GM21367 (cell line): ENCODE data around the gene NKIRAS1.
"Not testable (repeated sequence)": the region's sequence is repeated elsewhere in the genome, so short reads cannot be mapped to it uniquely, and the experiment has no call there.

ENCODE experiments used
- ATAC-seq: cut with Tn5 transposase; IDR thresholded peaks from one replicate; pipeline ENCODE4 v1.9.1; 2021; ENCODE audit not compliant: unreplicated experiment

Gene NKIRAS1

DNA sequence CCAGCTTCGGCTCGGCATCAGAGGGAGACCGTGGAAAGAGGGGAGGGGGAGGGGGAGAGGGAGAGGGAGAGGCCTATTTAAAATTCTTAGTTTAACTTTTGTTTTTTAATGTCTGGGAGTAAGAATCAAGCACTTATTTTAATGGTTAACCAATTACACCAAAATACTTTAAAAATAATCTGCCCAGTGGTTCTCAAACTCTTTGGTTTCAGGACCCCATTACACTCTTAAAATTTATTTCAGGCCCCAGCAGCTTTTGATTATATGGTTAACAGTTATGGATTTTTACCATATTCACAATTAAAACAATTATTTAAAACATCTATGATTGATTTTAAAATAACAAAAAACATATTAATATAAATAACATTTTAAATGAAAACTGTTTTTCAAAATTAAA lies 44.5 kb downstream of the NKIRAS1 start:
- ATAC-seq = no peak

DNA sequence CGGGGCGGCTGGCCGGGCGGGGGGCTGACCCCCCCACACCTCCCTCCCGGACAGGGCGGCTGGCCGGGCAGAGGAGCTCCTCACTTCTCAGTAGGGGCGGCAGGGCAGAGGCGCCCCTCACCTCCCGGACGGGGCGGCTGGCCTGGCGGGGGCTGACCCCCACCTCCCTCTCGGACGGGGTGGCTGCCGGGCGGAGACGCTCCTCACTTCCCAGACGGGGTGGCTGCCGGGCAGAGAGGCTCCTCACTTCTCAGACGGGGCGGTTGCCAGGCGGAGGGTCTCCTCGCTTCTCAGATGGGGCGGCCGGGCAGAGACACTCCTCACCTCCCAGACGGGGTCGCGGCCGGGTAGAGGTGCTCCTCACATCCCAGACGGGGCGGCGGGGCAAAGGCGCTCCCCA lies 45.4 kb downstream of the NKIRAS1 start:
- not testable (repeated sequence) for ATAC-seq

GRCh38 chr3:23870663-23871043 lies 46.1 kb downstream of the NKIRAS1 start:
- ATAC-seq = not testable (repeated sequence)

GRCh38 chr3:23869977-23870662 lies 46.7 kb downstream of the NKIRAS1 start:
- ATAC-seq = no peak

GRCh38 chr3:23867838-23868237 lies 49.0 kb downstream of the NKIRAS1 start:
- no peak for ATAC-seq

GRCh38 chr3:23867400-23867799 lies 49.4 kb downstream of the NKIRAS1 start:
- no peak for ATAC-seq

- ATAC-seq = peak; percentile 73
Measured at GRCh38 chr3:23865595-23866396, 51.0 kb downstream of the NKIRAS1 start.

DNA sequence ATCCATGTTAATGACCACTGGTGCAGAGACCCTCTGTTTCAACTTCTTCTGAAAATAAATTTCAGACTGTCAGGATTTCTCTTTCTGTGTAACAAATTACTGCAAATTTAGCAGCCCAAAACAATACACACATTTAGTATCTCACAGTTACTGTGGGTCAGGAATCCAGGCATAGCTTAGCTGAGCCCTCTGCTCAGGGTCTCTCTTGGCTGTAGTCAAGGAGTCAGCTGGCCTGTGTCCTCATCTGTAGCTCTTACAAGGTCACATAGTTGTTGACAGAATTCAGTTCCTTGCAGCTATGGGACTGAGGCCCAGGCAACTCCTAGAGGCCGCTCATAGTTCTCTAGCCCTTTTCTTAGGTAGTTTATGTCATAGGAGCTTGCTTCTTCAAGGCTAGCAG lies 51.9 kb downstream of the NKIRAS1 start:
- no peak for ATAC-seq

GRCh38 chr3:23863060-23863459 lies 53.7 kb downstream of the NKIRAS1 start:
- ATAC-seq = no peak

DNA sequence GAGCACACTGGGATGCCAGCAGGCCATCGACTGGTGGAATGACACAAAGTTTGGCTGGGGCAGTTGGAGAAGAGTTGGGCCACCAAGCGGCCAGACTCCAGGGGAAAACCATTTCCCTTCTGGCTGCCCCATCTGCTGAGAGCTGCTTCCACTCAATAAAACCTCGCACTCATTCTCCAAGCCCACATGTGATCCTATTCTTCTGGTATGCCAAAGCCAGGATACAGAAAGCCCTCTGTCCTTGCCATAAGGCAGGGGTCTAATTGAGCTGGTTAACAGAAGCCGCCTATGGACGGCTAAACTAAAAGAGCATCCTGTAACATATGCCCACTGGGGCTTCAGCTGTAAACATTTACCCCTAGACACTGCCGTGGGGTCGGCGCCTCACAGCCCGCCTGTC lies 55.1 kb downstream of the NKIRAS1 start:
- ATAC-seq = no peak

- ATAC-seq = no peak
Measured at GRCh38 chr3:23859839-23860382, 56.9 kb downstream of the NKIRAS1 start.

GRCh38 chr3:23859012-23859743 lies 57.6 kb downstream of the NKIRAS1 start:
- no peak for ATAC-seq

DNA sequence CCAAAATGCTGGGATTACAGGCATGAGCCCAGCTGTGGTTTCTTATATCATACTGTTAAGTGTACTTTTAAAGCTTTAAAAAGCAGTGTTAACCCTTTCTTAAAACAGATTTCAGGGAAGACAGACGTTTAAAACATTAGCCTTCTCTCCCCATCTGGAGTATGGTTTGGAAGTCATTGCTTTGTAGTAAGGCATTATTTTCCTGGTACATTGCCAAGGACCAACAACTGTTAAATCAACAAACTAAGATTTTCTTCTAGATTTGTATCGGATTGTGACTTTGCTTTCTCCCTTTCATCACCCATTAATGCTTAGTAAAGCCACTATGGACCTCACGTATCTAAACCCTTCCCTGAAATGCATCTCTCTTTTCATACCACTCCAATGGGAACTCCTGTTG lies 60.5 kb downstream of the NKIRAS1 start:
- no peak for ATAC-seq

- ATAC-seq = not testable (repeated sequence)
Measured at GRCh38 chr3:23849462-23849861, 67.3 kb downstream of the NKIRAS1 start.

GRCh38 chr3:23845326-23846216 lies 71.2 kb downstream of the NKIRAS1 start:
- ATAC-seq = no peak

GRCh38 chr3:23843869-23844268 lies 72.9 kb downstream of the NKIRAS1 start:
- no peak for ATAC-seq
